GM12878 (cell line): ENCODE measurements around the gene ANO3. TPM values are rescaled to one million over a fixed set of nuclear protein-coding genes. Genes with fewer than 3 reads are reported as not detected.

Source experiments
- ATAC-seq: fragments of 200-7000 bp; cut with Tn5 transposase; 3 replicates; pipeline ENCODE4 v1.9.1; 2020; ENCODE audit warnings: mild to moderate bottlenecking, moderate library complexity
- BruUV-seq: library from RNA; stranded (reverse); fragments of 400-500 nt; replicated peaks from 2 replicates; lab custom pipeline; 2021; lab: Mats Ljungman, UMichigan
- CTCF ChIA-PET: fragments of 300-600 bp; sonication (Branson Sonifier 250); formaldehyde crosslinking; extraction: SDS; loops from one replicate; lab custom pipeline; 2021; ENCODE audit warnings: inconsistent platforms; lab: Yijun Ruan, JAX
- POLR2A ChIA-PET: fragments of 350-600 bp; formaldehyde crosslinking; extraction: SDS; loops from one replicate; lab custom pipeline; 2021; ENCODE audit warnings: inconsistent platforms; lab: Charles Lee
- RAD21 ChIA-PET: fragments of 300-600 bp; sonication (Branson Sonifier 250); formaldehyde crosslinking; loops from one replicate; lab custom pipeline; 2023; ENCODE audit warnings: antibody characterized with exemption; ENCODE audit not compliant: unreplicated experiment; lab: Charles Lee
- SMC1A ChIA-PET: fragments of 300-600 bp; sonication (Branson Sonifier 250); formaldehyde crosslinking; loops from one replicate; lab custom pipeline; 2023; ENCODE audit not compliant: unreplicated experiment, uncharacterized antibody; lab: Charles Lee
- DNase-seq: peaks from one replicate; pipeline ENCODE4 v3.0.0-alpha.2; 2011; ENCODE audit warnings: low read depth, low spot score
- FAIRE-seq: peaks from 3 replicates; lab custom pipeline; 2011; peaks lifted over from hg19 to GRCh38; lab: Jason Lieb, UNC
- H2AFZ ChIP-seq: 2 replicates; pipeline ENCODE4 v1.6.0; 2011; ENCODE audit warnings: low read depth, low read length, control low read depth; ENCODE audit not compliant: control insufficient read depth
- H3K27ac ChIP-seq: 2 replicates; pipeline ENCODE4 v1.5.1; 2011; ENCODE audit warnings: control low read depth; ENCODE audit not compliant: control insufficient read depth, insufficient read depth
- H3K27me3 ChIP-seq, 2 experiments: replicated peaks in 1 of 2; 2 replicates each; pipeline versions ENCODE4 v1.6.0 to v1.6.1; 2011; ENCODE audit warnings: low read length in 1 of 2; ENCODE audit not compliant: control insufficient read depth in 2 of 2, insufficient read depth in 2 of 2
- H3K36me3 ChIP-seq, 2 experiments: 2 replicates each; pipeline ENCODE4 v1.5.1; 2011; ENCODE audit warnings: low read length in 1 of 2; ENCODE audit not compliant: control insufficient read depth in 2 of 2, insufficient read depth in 2 of 2
- H3K4me1 ChIP-seq: 2 replicates; pipeline ENCODE4 v1.6.1; 2011; ENCODE audit warnings: mild to moderate bottlenecking, low read length, moderate library complexity, mixed read lengths; ENCODE audit not compliant: control insufficient read depth, insufficient read depth
- H3K4me2 ChIP-seq: 2 replicates; pipeline ENCODE4 v1.6.0; 2011; ENCODE audit warnings: control low read depth; ENCODE audit not compliant: control insufficient read depth, insufficient read depth
- H3K4me3 ChIP-seq: fragments of 200-600 bp; sonication (generic); 2 replicates; pipeline ENCODE4 v1.5.1; 2016
- H3K79me2 ChIP-seq: 2 replicates; pipeline ENCODE4 v1.6.0; 2011; ENCODE audit warnings: low read length; ENCODE audit not compliant: control insufficient read depth, insufficient read depth
- H3K9ac ChIP-seq: 2 replicates; pipeline ENCODE4 v1.8.0; 2011; ENCODE audit warnings: low read length, control low read depth, mixed read lengths; ENCODE audit not compliant: control insufficient read depth, insufficient read depth
- H3K9me3 ChIP-seq: replicated peaks from 3 replicates; pipeline ENCODE4 v1.5.1; 2011; ENCODE audit warnings: mild to moderate bottlenecking, low read length; ENCODE audit not compliant: control insufficient read depth, insufficient read depth
- H4K20me1 ChIP-seq: 2 replicates; pipeline ENCODE4 v1.6.0; 2011; ENCODE audit not compliant: control insufficient read depth, insufficient read depth
- CHD2 ChIP-seq: IDR thresholded peaks from 2 replicates; pipeline ENCODE4 v1.6.1; 2011; ENCODE audit warnings: low read depth, low read length, improper control_type of control experiment, borderline replicate concordance
- NBN ChIP-seq: fragments of 450-650 bp; IDR thresholded peaks from 2 replicates; pipeline ENCODE4 v1.6.1; 2016
- RAD21 ChIP-seq: IDR thresholded peaks from 2 replicates; pipeline ENCODE4 v1.6.1; 2011; ENCODE audit warnings: mild to moderate bottlenecking, low read depth, low read length, moderate library complexity; ENCODE audit not compliant: insufficient read depth
- RB1 ChIP-seq: fragments of 450-650 bp; formaldehyde crosslinking; IDR thresholded peaks from 2 replicates; pipeline ENCODE4 v1.6.1; 2017; ENCODE audit warnings: mild to moderate bottlenecking, borderline replicate concordance
- YY1 ChIP-seq: IDR thresholded peaks from 2 replicates; pipeline ENCODE4 v1.6.1; 2011; ENCODE audit warnings: low read depth, mild to moderate bottlenecking, low read length
- WGBS: methylation state at CpG from one replicate; pipeline ENCODE4 v1.1.6; 2016; ENCODE audit warnings: low lambda C conversion rate; ENCODE audit not compliant: insufficient replicate concordance, insufficient coverage; ENCODE audit errors: missing lambda C conversion rate; 5-methylcytosine and 5-hydroxymethylcytosine counted together
- in situ Hi-C: fragments of 300-500 bp; cut with MboI; formaldehyde crosslinking; loops from 9 replicates; pipeline ENCODE4 v1.14.3; 2018; ENCODE audit warnings: mixed read lengths
- intact Hi-C: fragments of 100-400 bp; cut with micrococcal nuclease; formaldehyde crosslinking; loops from one replicate; pipeline ENCODE4 v1.14.2; 2022; ENCODE audit not compliant: unreplicated experiment
- polyA plus RNA-seq, 11 experiments: library from polyadenylated mRNA; depleted of rRNA in 4 of 11; unstranded in 6 of 11; stranded (reverse) in 5 of 11; fragments of >200 nt; fragmentation: Nextera tagmentation in 4 of 11; fragmentation: Illumina TruSeq in 1 of 11; extraction: Ambion mirVana in 4 of 11; extraction: Trizol in 1 of 11; gene quantifications; 1 replicate in 1 of 11; 2 replicates in 10 of 11; pipeline versions ENCODE4 v1.2.1 to v1.2.3, GENCODE V29; 2011 to 2016; ENCODE audit warnings: inconsistent platforms in 2 of 11, missing spikeins in 2 of 11, low read depth in 1 of 11
- total RNA-seq, 4 experiments: library from RNA; depleted of rRNA in 3 of 4; stranded (reverse); fragments of >200 nt in 3 of 4; fragmentation: Illumina TruSeq in 1 of 4; extraction: Trizol in 1 of 4; gene quantifications; 2 replicates each; pipeline versions ENCODE4 v1.2.1 to v1.2.3, GENCODE V29; 2013 to 2021
- TF ChIP-seq, protein P1 (sequence below): IDR thresholded peaks from 2 replicates; pipeline ENCODE4 v1.6.1; 2012; ENCODE audit warnings: improper control_type of control experiment, low read depth, low read length; ENCODE audit not compliant: insufficient replicate concordance
- TF ChIP-seq, protein P2 (sequence below): fragments of 450-650 bp; IDR thresholded peaks from 2 replicates; pipeline ENCODE4 v1.6.1; 2017; ENCODE audit warnings: borderline replicate concordance
- TF ChIP-seq, protein P3 (sequence below): IDR thresholded peaks from 2 replicates; pipeline ENCODE4 v1.6.1; 2012; ENCODE audit warnings: low read depth, low read length, improper control_type of control experiment
- TF ChIP-seq, protein P4 (sequence below): fragments of 450-650 bp; formaldehyde crosslinking; IDR thresholded peaks from 2 replicates; pipeline ENCODE4 v1.4.0; 2022; ENCODE audit warnings: mild to moderate bottlenecking, moderate library complexity

The ANO3 gene
- total and polyA plus RNA-seq, 10 of the 15 experiments (the other 5 are each of a cell fraction or from before 2014, with no cell fraction given): 0.13 to 5.9 (median 0.44) TPM

- no peak overlapping the region for H3K27ac ChIP-seq
- no peak overlapping the region for H2AFZ ChIP-seq
- WGBS: 87% methylated on average over 1 of the region's 1 CpG
- no peak for TF ChIP-seq CHD2
- TF ChIP-seq, protein P1, sequence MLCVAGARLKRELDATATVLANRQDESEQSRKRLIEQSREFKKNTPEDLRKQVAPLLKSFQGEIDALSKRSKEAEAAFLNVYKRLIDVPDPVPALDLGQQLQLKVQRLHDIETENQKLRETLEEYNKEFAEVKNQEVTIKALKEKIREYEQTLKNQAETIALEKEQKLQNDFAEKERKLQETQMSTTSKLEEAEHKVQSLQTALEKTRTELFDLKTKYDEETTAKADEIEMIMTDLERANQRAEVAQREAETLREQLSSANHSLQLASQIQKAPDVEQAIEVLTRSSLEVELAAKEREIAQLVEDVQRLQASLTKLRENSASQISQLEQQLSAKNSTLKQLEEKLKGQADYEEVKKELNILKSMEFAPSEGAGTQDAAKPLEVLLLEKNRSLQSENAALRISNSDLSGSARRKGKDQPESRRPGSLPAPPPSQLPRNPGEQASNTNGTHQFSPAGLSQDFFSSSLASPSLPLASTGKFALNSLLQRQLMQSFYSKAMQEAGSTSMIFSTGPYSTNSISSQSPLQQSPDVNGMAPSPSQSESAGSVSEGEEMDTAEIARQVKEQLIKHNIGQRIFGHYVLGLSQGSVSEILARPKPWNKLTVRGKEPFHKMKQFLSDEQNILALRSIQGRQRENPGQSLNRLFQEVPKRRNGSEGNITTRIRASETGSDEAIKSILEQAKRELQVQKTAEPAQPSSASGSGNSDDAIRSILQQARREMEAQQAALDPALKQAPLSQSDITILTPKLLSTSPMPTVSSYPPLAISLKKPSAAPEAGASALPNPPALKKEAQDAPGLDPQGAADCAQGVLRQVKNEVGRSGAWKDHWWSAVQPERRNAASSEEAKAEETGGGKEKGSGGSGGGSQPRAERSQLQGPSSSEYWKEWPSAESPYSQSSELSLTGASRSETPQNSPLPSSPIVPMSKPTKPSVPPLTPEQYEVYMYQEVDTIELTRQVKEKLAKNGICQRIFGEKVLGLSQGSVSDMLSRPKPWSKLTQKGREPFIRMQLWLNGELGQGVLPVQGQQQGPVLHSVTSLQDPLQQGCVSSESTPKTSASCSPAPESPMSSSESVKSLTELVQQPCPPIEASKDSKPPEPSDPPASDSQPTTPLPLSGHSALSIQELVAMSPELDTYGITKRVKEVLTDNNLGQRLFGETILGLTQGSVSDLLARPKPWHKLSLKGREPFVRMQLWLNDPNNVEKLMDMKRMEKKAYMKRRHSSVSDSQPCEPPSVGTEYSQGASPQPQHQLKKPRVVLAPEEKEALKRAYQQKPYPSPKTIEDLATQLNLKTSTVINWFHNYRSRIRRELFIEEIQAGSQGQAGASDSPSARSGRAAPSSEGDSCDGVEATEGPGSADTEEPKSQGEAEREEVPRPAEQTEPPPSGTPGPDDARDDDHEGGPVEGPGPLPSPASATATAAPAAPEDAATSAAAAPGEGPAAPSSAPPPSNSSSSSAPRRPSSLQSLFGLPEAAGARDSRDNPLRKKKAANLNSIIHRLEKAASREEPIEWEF: no peak
- no peak for TF ChIP-seq YY1
- TF ChIP-seq, protein P2, sequence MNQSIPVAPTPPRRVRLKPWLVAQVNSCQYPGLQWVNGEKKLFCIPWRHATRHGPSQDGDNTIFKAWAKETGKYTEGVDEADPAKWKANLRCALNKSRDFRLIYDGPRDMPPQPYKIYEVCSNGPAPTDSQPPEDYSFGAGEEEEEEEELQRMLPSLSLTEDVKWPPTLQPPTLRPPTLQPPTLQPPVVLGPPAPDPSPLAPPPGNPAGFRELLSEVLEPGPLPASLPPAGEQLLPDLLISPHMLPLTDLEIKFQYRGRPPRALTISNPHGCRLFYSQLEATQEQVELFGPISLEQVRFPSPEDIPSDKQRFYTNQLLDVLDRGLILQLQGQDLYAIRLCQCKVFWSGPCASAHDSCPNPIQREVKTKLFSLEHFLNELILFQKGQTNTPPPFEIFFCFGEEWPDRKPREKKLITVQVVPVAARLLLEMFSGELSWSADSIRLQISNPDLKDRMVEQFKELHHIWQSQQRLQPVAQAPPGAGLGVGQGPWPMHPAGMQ: no peak
- TF ChIP-seq, protein P3, sequence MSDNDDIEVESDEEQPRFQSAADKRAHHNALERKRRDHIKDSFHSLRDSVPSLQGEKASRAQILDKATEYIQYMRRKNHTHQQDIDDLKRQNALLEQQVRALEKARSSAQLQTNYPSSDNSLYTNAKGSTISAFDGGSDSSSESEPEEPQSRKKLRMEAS: no peak
- no peak for TF ChIP-seq RB1
- TF ChIP-seq NBN: no peak
- TF ChIP-seq, protein P4, sequence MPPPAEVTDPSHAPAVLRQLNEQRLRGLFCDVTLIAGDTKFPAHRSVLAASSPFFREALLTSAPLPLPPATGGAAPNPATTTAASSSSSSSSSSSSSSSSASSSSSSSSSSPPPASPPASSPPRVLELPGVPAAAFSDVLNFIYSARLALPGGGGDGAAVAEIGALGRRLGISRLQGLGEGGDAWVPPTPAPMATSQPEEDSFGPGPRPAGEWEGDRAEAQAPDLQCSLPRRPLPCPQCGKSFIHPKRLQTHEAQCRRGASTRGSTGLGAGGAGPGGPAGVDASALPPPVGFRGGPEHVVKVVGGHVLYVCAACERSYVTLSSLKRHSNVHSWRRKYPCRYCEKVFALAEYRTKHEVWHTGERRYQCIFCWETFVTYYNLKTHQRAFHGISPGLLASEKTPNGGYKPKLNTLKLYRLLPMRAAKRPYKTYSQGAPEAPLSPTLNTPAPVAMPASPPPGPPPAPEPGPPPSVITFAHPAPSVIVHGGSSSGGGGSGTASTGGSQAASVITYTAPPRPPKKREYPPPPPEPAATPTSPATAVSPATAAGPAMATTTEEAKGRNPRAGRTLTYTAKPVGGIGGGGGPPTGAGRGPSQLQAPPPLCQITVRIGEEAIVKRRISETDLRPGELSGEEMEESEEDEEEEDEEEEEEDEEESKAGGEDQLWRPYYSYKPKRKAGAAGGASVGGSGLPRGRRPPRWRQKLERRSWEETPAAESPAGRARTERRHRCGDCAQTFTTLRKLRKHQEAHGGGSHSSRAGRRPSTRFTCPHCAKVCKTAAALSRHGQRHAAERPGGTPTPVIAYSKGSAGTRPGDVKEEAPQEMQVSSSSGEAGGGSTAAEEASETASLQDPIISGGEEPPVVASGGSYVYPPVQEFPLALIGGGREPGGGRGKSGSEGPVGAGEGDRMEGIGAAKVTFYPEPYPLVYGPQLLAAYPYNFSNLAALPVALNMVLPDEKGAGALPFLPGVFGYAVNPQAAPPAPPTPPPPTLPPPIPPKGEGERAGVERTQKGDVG (CRISPR knock-in tag): no peak
- no peak for TF ChIP-seq RAD21
- no peaks in the 10 kb centered on the region for H3K36me3 ChIP-seq
- DNase-seq: no peak
- no peak overlapping the region for H3K4me2 ChIP-seq
- ChIA-PET RAD21 (no interaction called here), CTCF (interaction anchor here (0.6 to 1.6 kb wide), 3 partner anchors 18 to 293 kb away, joined by 3 to 4 read pairs (median 4); no protein-coding TSS in a partner anchor), POLR2A (no interaction called here), SMC1A (interaction anchor here (0.6 kb wide), 1 partner anchor 9 kb away, joined by 3 read pairs; no protein-coding TSS in a partner anchor)
- no peaks in the 10 kb centered on the region for H3K4me1 ChIP-seq
- FAIRE-seq: no peak
- intact Hi-C loops: no loop called here
- H3K27me3 ChIP-seq: no peaks in the 10 kb centered on the region
- ATAC-seq: no peak
- no peaks in the 10 kb centered on the region for H4K20me1 ChIP-seq
- in situ Hi-C loops: no loop called here
- H3K79me2 ChIP-seq: no peaks in the 10 kb centered on the region
- no peak overlapping the region for H3K9ac ChIP-seq
- no TSS peak for BruUV-seq
- no peak overlapping the region for H3K4me3 ChIP-seq
- H3K9me3 ChIP-seq: no peaks in the 10 kb centered on the region
Observed at GRCh38 chr11:26457636-26458035, 125.7 kb downstream of the ANO3 start.
